ENCODE results near the gene LMX1A.

- TF ChIP-seq CTCF (conservative IDR thresholded peaks at IDR 0.05; ENCODE audit: low read length), result no peak
- TF ChIP-seq EZH2phosphoT487 (IDR thresholded peaks at IDR 0.05; ENCODE audit: borderline replicate concordance), result no peak
Measured at GRCh38 chr1:165365341-165365740, 8.8 kb upstream of the LMX1A start.
